ENCODE data around the gene NFASC.

The NFASC gene

GRCh38 chr1:204853436-204853835 lies 17.2 kb upstream of the NFASC start:
- no peak for DNase-seq (ENCODE audit: low read depth)
- TF ChIP-seq CTCF (conservative IDR thresholded peaks at IDR 0.05; ENCODE audit: control insufficient read depth, insufficient read depth, low read depth, low read length), result no peak
- H3K4me3 ChIP-seq (ENCODE audit: control insufficient read depth, low read depth, low read length), result no peak overlapping the region

- DNase-seq (ENCODE audit: low read depth), result no peak
- H3K4me3 ChIP-seq (ENCODE audit: control insufficient read depth, low read depth, low read length), result no peak overlapping the region
- no peak for TF ChIP-seq CTCF (conservative IDR thresholded peaks at IDR 0.05; ENCODE audit: control insufficient read depth, insufficient read depth, low read depth, low read length)
Observed at GRCh38 chr1:204854286-204854685, 16.4 kb upstream of the NFASC start.

GRCh38 chr1:204858363-204858821 lies 12.3 kb upstream of the NFASC start:
- peak; percentile 18 for DNase-seq (ENCODE audit: low read depth)
- H3K4me3 ChIP-seq (ENCODE audit: control insufficient read depth, low read depth, low read length), result no peak overlapping the region
- no peak for TF ChIP-seq CTCF (conservative IDR thresholded peaks at IDR 0.05; ENCODE audit: control insufficient read depth, insufficient read depth, low read depth, low read length)

- H3K4me3 ChIP-seq (ENCODE audit: control insufficient read depth, low read depth, low read length), result no peak overlapping the region
- TF ChIP-seq CTCF (conservative IDR thresholded peaks at IDR 0.05; ENCODE audit: control insufficient read depth, insufficient read depth, low read depth, low read length), result no peak
- DNase-seq (ENCODE audit: low read depth), result no peak
Observed at GRCh38 chr1:204859861-204860267, 10.8 kb upstream of the NFASC start.

GRCh38 chr1:204863024-204863423 lies 7.6 kb upstream of the NFASC start:
- no peak overlapping the region for H3K4me3 ChIP-seq (ENCODE audit: control insufficient read depth, low read depth, low read length)
- no peak for TF ChIP-seq CTCF (conservative IDR thresholded peaks at IDR 0.05; ENCODE audit: control insufficient read depth, insufficient read depth, low read depth, low read length)
- DNase-seq (ENCODE audit: low read depth), result no peak

GRCh38 chr1:204863730-204864129 lies 6.9 kb upstream of the NFASC start:
- DNase-seq (ENCODE audit: low read depth), result no peak
- no peak overlapping the region for H3K4me3 ChIP-seq (ENCODE audit: control insufficient read depth, low read depth, low read length)
- no peak for TF ChIP-seq CTCF (conservative IDR thresholded peaks at IDR 0.05; ENCODE audit: control insufficient read depth, insufficient read depth, low read depth, low read length)

GRCh38 chr1:204866051-204866596 lies 4.5 kb upstream of the NFASC start:
- no peak overlapping the region for H3K4me3 ChIP-seq (ENCODE audit: control insufficient read depth, low read depth, low read length)
- no peak for TF ChIP-seq CTCF (conservative IDR thresholded peaks at IDR 0.05; ENCODE audit: control insufficient read depth, insufficient read depth, low read depth, low read length)
- no peak for DNase-seq (ENCODE audit: low read depth)

All from fibroblast of mammary gland (primary cell).